Right cardiac atrium (tissue), 5 donors: ENCODE measurements around the gene TRIM8. TPM values are rescaled to one million over a fixed set of nuclear protein-coding genes. Genes with fewer than 3 reads are reported as not detected.

ENCODE experiments used
- ATAC-seq, 2 donors: fragments of 200-7000 bp; cut with Tn5 transposase; one replicate each; pipeline versions ENCODE4 v1.8.0 to v1.9.1; 2020; ENCODE audit warnings: moderate library complexity in 2 of 2, mild to moderate bottlenecking in 1 of 2
- DNase-seq, 3 donors: peaks; one replicate each; pipeline ENCODE4 v3.0.0-alpha.2; 2020
- H3K27ac ChIP-seq: one replicate; pipeline ENCODE4 v1.5.1; 2013; ENCODE audit warnings: mild to moderate bottlenecking, low read length, control low read depth, moderate library complexity
- H3K27me3 ChIP-seq: one replicate; pipeline ENCODE4 v1.6.1; 2013; ENCODE audit not compliant: control insufficient read depth, insufficient read depth
- H3K4me1 ChIP-seq: one replicate; pipeline ENCODE4 v1.6.1; 2013; ENCODE audit warnings: low read length; ENCODE audit not compliant: control insufficient read depth, insufficient read depth
- H3K4me3 ChIP-seq: one replicate; pipeline ENCODE4 v1.5.1; 2013; ENCODE audit warnings: low read length, control low read depth
- H3K9me3 ChIP-seq: one replicate; pipeline ENCODE4 v1.6.1; 2013; ENCODE audit warnings: low read length; ENCODE audit not compliant: control insufficient read depth
- WGBS: extraction: QIAGEN DNeasy Blood & Tissue Kit; methylation state at CpG from one replicate; pipeline ENCODE4 v1.1.7; 2013; 5-methylcytosine and 5-hydroxymethylcytosine counted together
- intact Hi-C, 4 donors: fragments of 100-400 bp; cut with DNase I; formaldehyde crosslinking; loops; one replicate each; pipeline versions ENCODE4 v1.11.0 to v1.14.0; 2022 to 2023
- polyA plus RNA-seq: library from polyadenylated mRNA; stranded (reverse); fragments of 200-250 nt; gene quantifications from one replicate; pipeline ENCODE4 v1.2.3, GENCODE V29; 2013
- total RNA-seq, 4 donors: library from RNA; stranded (reverse); fragmentation: NEBNext Ultra II Directional; extraction: Animal tissue kit (Norgen Biotek cat#: 25700); gene quantifications; one replicate each; pipeline ENCODE4 v1.2.1, GENCODE V29; 2021
- donor health status: healthy with polysubstance abuse.
- donor health status: DM: no; HTN: yes; CAD: no.
- donor health status: DM: no; HTN: no; CAD: no.
- donor health status: DM: no; HTN: yes; CAD: no; lungs with severe emphysema.
- donor health status: DM: yes; HTN: yes; CAD: no.

The TRIM8 gene
- total and polyA plus RNA-seq, 5 donors = 71.4 to 120 (median 108) TPM

DNA sequence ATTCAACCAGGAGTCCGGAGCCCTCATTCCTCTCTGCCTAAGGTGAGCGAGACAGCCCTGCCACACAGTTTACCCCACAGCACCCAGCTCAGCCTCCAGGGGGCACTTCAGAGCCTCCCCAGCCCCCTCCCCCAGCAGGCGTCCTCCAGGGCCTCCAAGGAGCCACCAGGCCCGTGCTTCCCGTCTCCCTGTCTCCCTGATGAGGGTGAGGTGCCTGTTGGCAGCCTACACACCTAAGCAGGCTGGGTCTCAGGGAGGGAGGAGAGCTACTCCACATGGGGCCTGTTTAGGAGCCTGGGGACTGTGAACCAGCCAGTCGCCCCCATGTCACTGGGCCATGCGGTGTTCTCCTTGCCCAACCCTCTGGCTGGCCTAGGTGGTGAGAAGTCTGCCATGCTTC, 28.9 kb upstream of the TRIM8 start:
- peaks cover 31% of the 10 kb centered on the region for H3K4me1 ChIP-seq
- peak overlapping the region; percentile 33 for H3K27ac ChIP-seq
- 65% methylated on average over 7 of the region's 7 CpGs for WGBS
- no peaks in the 10 kb centered on the region for H3K27me3 ChIP-seq
- no peak overlapping the region for H3K4me3 ChIP-seq
- DNase-seq = peak in 2 of 3 donors; percentile 25 to 66
- intact Hi-C loops = no loop called here
- H3K9me3 ChIP-seq = no peaks in the 10 kb centered on the region
- ATAC-seq = no peak

DNA sequence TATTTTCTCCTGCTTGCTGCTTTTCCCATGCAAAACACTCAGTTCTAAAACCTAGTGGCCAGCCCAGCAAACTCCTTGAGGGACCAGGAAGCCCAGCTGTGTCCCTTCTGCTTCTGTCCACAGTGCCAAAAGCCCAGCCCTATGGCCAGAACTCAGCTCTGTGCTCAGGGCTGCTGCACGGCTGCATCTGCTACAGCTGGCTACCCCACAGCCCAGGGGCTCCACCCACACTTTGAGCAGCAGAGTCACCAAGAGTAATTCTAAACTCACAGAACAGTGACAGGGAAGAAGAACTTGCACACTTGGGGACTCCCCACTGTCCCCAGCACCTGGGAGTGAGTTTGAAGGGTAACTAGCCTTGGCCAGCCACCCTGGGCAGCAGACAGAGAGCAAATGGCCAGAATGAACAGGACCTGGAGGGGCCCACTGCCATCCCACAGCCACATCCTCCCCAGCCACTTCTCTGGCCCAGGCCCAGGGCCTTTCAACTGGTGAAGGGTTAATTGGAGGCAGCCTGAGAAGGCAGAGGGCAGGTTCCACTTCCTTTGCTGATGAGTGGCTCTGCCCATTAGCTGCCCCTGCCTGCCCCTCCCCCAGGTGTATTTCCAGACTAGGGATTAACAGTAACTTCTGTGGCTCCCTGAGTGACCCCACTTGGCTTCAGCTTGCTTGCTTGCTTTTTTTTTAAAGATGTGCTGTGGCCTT, 28.1 kb upstream of the TRIM8 start:
- H3K27ac ChIP-seq = peak overlapping the region; percentile 39
- no peaks in the 10 kb centered on the region for H3K9me3 ChIP-seq
- no peaks in the 10 kb centered on the region for H3K27me3 ChIP-seq
- ATAC-seq (peak; percentile 73 to 82), DNase-seq (peak; percentile 88 to 95 (median 94))
- H3K4me3 ChIP-seq = no peak overlapping the region
- intact Hi-C loops = no loop called here
- H3K4me1 ChIP-seq = peaks cover 37% of the 10 kb centered on the region
- WGBS = 51% methylated on average over 1 of the region's 1 CpG

- H3K4me1 ChIP-seq = peaks cover 44% of the 10 kb centered on the region
- ATAC-seq (no peak), DNase-seq (peak in 2 of 3 donors; percentile 15 to 41)
- 96% methylated on average over 9 of the region's 9 CpGs for WGBS
- intact Hi-C loops = no loop called here
- H3K9me3 ChIP-seq = no peaks in the 10 kb centered on the region
- no peak overlapping the region for H3K4me3 ChIP-seq
- no peak overlapping the region for H3K27ac ChIP-seq
- H3K27me3 ChIP-seq = no peaks in the 10 kb centered on the region
These were observed 27.2 kb upstream of the TRIM8 start for GRCh38 chr10:102617041-102617440.

DNA sequence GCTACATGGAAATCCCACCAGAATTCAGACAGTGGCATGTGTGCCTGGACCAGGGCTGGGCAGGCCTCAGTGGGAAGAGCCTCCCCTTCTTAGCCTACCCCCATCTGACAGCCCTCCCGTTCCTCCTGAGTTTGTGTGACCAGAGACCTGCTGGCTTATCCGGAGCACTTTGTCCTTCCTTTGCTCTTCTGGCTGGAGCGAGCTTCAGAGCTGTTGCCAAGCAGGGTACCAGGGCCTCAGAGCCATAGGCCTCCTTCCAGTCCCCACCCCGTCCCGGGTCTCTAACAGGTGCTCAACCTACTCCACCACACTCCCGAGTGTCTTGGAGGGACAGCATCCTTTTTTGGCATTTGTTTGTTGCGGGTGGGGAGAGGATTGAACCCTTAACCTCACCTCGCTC, 26.5 kb upstream of the TRIM8 start:
- Histone ChIP-seq H3K4me1 (peaks cover 41% of the 10 kb centered on the region), H3K4me3 (no peak overlapping the region), H3K27me3 (no peaks in the 10 kb centered on the region), H3K9me3 (no peaks in the 10 kb centered on the region), H3K27ac (no peak overlapping the region)
- 85% methylated on average over 8 of the region's 8 CpGs for WGBS
- intact Hi-C loops = no loop called here
- ATAC-seq (no peak), DNase-seq (peak in 1 of 3 donors; percentile 52)

DNA sequence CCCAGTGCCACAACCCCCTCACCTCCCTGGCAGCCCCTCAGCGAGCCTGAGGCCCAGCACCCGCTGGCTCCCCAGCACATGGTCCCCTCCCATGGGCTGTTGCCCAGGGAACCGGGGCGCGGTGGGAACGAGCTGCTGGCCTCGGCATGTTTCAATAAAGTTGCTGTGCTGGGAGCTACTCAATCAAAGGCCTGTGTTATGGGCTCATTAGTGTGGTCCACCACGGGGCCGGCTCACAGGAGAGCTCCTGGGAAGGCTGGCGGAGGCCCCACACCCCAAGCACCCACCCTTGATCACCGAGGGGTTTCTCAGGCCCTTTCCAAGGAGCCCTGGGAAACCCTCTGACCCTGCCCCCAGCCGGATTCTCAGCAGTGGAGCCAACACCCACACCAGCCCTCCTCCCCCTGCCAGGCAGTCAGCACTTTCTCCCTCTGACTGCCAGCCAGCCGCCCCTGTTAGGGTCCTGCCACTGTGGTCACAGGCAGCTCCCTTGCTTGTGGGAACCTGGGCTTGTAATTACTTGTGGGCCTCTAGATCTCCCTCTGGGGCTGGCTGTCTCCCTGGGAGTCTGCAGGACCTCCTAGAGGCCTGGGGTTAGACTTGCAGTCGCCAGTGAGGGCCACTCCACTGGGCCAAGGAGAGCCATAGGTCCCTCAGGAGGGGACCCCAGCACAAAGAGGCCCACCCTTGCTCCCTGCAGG, 24.8 kb upstream of the TRIM8 start:
- WGBS = 49% methylated on average over 14 of the region's 14 CpGs
- Histone ChIP-seq H3K4me3 (no peak overlapping the region), H3K4me1 (peaks cover 36% of the 10 kb centered on the region), H3K9me3 (no peaks in the 10 kb centered on the region), H3K27me3 (no peaks in the 10 kb centered on the region), H3K27ac (peak overlapping the region; percentile 94)
- intact Hi-C loops = no loop called here
- peak in 1 of 2 donors; percentile 0 for ATAC-seq
- peak in 2 of 3 donors; percentile 69 to 74 for DNase-seq

DNA sequence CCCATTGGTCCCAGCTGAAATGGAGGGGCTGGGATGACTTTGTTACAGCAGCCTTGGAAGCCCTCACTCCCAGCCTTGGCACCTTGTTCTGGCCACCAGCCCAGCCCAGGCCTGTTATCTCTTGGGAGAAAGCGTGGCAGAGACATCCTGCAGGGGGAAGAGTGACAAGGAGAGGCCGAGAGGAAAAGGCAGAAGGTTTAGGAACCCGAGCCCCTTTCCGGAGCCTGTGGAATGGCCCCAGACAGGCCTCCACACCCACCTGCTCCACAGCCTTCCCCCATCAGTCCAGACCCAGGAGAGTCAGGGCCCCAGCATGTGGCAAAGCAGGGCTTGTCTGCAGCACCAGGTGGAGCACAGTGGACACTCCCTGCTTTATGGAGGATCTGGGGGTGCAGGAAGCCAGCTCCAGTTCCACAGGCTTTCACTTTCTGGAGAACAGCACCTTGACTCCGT, 24.1 kb upstream of the TRIM8 start:
- peak overlapping the region; percentile 94 for H3K27ac ChIP-seq
- no peaks in the 10 kb centered on the region for H3K9me3 ChIP-seq
- 17% methylated on average over 5 of the region's 5 CpGs for WGBS
- DNase-seq (peak; percentile 74 to 93 (median 91)), ATAC-seq (peak; percentile 45 to 58)
- no peak overlapping the region for H3K4me3 ChIP-seq
- H3K27me3 ChIP-seq = no peaks in the 10 kb centered on the region
- peaks cover 39% of the 10 kb centered on the region for H3K4me1 ChIP-seq
- intact Hi-C loops = no loop called here

GRCh38 chr10:102620591-102621442, 23.5 kb upstream of the TRIM8 start:
- 46% methylated on average over 15 of the region's 15 CpGs for WGBS
- H3K9me3 ChIP-seq = no peaks in the 10 kb centered on the region
- intact Hi-C loops = no loop called here
- DNase-seq = peak; percentile 60 to 89 (median 85)
- no peak overlapping the region for H3K4me3 ChIP-seq
- peaks cover 45% of the 10 kb centered on the region for H3K4me1 ChIP-seq
- ATAC-seq = peak; percentile 56
- H3K27me3 ChIP-seq = no peaks in the 10 kb centered on the region
- H3K27ac ChIP-seq = peak overlapping the region; percentile 94

DNA sequence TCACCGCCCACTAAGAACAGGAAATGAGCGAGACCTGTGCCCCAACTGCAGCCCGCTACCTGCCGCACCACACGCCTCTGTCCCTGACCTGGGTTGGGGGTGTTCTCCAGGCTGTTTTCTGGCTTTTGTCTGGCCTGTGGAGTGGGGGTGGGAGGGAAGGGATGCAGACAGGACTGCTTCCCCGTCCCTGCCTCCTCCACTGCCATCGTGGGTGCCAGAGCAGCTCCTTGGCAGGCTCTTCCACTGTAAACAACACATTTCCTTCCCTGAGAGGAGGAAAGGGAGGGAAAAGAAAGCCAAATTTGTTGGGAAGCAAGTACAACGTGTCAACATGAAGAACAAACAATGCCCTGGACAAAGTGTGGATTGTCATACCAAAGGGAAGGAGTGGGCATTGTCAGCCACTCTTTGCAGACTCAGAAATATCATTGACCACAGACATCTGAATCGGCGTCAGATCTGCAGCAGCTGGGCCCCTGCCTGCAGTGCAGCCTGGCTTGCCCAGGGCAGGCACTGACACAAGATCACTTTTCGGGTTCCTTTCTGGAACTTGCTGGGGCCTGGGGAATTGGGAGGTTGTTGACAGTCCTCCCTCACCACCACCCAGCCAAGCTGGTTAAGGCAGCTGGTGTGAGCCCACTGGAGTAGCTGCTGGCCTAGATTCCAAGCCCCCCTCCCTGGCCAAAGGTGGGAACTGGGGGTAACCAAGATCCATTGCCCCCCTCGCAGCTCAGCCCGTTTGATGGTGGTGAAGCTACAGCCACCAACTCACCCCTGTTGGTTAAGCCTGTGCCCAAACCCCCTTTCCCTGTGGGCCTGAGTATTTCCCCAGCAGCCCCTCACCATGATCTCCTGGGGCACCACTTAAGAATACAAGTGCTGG, 22.6 kb upstream of the TRIM8 start:
- intact Hi-C loops = no loop called here
- Histone ChIP-seq H3K9me3 (no peaks in the 10 kb centered on the region), H3K4me3 (no peak overlapping the region), H3K27ac (peak overlapping the region; percentile 94), H3K4me1 (peaks cover 52% of the 10 kb centered on the region), H3K27me3 (no peaks in the 10 kb centered on the region)
- peak in 1 of 2 donors; percentile 1 for ATAC-seq
- WGBS = 38% methylated on average over 13 of the region's 13 CpGs
- peak; percentile 28 to 67 (median 64) for DNase-seq

- ATAC-seq = no peak
- intact Hi-C loops = no loop called here
- WGBS = 77% methylated on average over 3 of the region's 3 CpGs
- no peaks in the 10 kb centered on the region for H3K27me3 ChIP-seq
- H3K4me3 ChIP-seq = no peak overlapping the region
- H3K4me1 ChIP-seq = peaks cover 60% of the 10 kb centered on the region
- H3K9me3 ChIP-seq = no peaks in the 10 kb centered on the region
- H3K27ac ChIP-seq = no peak overlapping the region
- peak; percentile 9 to 45 (median 31) for DNase-seq
These were observed 20.2 kb upstream of the TRIM8 start for GRCh38 chr10:102624094-102624493.
